ENCODE measurements around the gene ERCC1.

The ERCC1 gene

DNA sequence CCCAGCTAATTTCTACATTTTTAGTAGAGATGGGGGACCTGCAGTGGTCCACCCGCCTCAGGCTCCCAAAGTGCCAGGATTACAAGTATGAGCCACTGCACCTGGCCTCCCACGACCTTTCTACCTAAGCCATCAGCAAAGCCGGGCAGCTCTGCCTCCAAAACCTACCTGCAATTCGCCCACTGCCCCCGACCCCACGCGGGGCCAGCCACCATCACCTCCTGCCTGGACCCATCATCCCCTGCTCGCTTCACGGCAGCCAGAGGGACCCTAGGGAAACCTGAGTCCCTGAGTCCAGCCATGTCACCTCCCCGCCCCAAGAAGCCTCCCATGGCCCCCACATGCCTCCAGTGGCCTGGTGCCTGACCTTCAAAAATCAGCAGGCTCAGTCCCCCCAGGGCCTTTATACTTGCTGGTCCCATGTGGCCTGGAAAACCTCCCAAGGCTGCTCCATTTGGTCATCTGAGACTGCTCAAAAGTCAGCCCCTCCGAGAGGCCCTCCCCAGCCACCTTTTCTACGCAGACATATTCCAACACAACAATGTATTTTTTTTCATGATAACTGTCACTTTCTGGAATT is 65.4 kb downstream of the ERCC1 start:
- no peak for DNase-seq

DNA sequence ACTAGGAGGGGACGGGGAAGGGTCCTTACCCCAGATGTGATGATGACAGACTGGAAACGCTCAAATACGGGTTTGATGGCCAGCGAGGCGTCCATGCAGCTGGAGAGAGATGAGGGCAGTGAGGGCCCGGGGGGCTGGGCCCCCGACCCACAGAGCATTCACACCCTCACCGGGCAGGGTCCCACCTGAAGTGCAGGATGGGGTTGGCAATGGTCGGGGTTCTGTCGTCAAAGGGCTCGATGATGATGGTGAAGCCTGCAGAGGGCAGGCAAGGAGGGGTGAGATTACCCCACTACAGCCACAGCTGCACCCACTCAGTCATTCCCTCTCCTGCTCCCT is 66.3 kb downstream of the ERCC1 start:
- no peak for DNase-seq

Data from NCI-H1930 (cell line).